ENCODE measurements around the gene SPATA12.

GRCh38 chr3:57065588-57065987 lies 5.1 kb downstream of the SPATA12 start:
- no peak for TF ChIP-seq POLR2AphosphoS5 (IDR thresholded peaks at IDR 0.05)
- TF ChIP-seq, protein P1, sequence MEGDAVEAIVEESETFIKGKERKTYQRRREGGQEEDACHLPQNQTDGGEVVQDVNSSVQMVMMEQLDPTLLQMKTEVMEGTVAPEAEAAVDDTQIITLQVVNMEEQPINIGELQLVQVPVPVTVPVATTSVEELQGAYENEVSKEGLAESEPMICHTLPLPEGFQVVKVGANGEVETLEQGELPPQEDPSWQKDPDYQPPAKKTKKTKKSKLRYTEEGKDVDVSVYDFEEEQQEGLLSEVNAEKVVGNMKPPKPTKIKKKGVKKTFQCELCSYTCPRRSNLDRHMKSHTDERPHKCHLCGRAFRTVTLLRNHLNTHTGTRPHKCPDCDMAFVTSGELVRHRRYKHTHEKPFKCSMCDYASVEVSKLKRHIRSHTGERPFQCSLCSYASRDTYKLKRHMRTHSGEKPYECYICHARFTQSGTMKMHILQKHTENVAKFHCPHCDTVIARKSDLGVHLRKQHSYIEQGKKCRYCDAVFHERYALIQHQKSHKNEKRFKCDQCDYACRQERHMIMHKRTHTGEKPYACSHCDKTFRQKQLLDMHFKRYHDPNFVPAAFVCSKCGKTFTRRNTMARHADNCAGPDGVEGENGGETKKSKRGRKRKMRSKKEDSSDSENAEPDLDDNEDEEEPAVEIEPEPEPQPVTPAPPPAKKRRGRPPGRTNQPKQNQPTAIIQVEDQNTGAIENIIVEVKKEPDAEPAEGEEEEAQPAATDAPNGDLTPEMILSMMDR (IDR thresholded peaks at IDR 0.05), result no peak

All from gastroesophageal sphincter (tissue), 3 donors.